Stimulated activated CD4-positive, alpha-beta T cell treated with anti-CD3 and anti-CD28 coated beads, TNF-alpha, amount 100 ng/mL, for 4 hours (primary cell): ENCODE measurements around the gene GATA5.

Experiments used
- DNase-seq, 3 experiments: peaks; one replicate each; pipeline ENCODE4 v3.0.0-alpha.2; 2020; ENCODE audit warnings: low read depth in 3 of 3

Gene GATA5

DNA sequence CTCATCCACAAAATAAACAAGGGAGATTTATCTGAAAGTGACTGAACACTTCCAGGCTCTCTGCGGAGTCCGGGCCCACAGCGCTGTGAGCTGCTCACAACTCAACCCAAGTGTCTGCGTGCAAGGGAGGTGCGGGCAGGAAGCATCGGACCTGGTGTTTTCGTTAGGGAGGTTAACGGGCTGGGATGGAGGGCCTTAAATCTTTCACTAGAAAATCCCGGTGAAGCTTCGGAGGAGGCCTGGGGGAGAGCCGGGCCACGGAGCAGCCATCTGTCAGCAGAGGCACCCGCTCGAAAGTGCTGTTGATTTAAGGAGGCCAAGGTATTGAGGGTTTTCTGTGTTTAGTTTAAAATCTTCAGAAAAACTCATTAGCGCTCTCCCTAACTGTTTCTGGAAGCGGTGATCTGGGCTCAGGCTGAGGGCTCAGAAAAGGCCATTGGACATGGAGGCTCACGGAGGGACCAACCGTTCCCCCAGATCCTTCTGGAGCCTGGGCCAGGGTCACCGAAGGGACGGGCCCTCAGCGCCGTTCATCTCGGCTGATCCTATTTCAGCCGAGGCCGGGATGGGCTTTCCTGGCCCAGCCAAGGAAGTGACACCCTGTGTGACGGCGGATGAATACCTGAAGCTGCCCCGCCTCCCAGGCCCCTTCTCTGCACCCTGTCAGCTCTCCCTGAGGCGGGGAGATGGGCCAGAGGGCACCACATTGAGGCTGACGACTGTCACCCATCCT lies 20.7 kb downstream of the GATA5 start:
- DNase-seq = no peak

DNA sequence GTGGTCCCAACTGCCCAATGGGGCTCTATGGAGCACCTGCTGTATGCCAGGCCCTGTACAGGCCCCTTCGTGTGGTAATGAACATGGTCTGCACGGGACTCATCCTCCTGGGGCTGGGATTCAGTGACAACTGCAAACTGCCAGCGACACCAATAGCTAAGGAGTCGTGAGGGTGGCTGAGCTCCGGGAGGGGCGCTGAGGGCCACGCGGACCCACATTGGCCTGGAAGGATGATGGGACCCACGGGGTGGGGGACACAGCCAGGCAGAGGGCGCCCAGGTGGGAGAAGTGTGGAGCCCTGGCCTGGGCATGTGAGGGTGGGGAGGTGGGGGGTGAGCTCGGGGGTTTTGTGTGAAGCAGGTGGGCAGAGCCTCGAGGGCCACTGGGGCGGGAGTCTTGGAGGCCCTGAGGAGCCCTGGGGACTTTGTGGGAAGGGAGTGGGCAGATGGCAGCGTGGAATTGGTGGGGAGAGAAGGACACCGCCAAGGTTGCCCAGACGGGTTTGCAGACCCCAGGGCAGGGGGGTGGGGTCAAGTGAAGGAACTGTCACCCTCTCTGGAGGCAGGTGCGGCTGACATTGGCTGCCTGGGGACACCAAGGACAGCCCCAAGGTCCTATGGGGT lies 22.5 kb downstream of the GATA5 start:
- DNase-seq = no peak

DNA sequence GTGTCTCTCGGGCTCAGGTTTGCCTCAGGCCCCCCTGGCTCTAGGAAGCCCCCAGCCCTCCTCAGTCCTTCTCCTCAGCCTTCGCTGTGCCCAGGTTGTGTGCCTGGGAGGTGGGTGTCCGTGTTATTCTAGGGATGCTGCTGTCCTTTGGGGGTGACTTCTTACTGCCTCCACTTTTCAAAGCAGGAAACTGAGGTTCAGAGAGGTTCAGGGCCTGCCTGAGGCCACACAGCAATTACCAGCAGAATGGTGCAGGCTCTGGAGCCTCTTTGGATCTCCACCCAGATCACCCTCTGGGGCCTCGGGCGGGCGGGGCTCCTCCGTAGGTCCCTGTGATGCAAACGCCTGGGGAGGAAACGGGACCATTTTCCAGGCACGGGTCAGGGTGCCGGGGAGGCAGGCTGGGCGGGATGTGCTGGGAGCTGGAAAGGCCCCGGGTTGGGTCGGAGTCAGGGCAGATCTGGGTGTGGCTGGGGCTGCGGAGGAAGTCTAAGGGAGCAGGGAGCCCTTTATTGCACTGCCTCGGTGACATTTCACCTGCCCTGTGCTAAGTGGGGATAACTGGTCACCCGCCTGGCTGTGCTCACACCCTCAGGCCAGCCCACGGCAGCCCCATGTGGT lies 23.2 kb downstream of the GATA5 start:
- DNase-seq = no peak

DNA sequence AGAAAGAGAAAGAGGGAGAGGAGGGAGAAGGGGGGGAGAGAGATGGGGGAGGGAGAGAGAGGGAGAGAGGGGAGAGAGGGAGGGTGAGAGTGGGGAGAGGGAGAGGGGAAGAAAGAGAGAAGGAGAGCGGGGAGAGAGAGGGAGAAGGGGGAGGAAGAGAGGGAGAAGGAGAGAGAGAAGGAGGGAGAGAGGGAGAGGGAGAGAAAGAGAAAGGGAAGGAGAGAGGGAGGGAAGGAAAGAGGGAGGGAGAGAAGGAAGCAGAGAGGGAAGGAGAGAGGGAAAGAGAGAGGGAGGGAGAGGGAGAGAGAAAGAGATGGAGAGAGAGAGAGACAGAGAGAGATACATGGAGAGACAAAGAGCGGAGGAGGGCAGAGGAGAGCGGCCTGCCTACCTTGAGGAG lies 23.8 kb downstream of the GATA5 start:
- DNase-seq = no peak

DNA sequence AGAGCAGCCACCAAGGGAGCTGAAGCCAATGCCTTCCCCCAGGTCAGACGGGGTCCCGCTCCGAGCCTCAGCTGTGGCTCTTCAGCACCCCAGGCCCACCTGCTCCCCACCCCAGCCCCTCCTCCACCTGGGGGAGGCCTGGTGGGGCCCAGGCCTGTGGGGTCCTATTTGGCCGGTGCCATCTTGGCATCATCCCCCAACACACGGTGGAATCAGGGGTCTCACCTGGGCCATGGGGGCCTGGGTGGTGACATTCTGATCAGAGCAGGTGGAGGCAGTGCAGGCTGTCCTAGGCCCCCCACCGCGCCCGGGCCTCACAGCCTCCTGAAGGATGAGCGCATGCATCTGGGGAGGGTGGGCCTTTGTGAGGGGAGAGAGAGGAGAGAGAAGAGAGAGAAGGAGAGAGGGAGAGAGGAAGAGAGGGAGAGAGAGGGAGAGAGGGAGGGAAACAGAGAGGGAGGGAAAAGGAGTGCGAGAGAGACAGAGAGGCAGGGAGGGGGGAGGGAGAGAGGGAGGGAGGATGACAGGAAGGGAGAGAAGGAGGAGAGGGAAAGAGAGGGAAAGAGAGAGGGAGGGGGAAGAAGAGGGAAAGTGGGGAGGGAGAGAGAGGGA lies 24.5 kb downstream of the GATA5 start:
- no peak for DNase-seq

DNA sequence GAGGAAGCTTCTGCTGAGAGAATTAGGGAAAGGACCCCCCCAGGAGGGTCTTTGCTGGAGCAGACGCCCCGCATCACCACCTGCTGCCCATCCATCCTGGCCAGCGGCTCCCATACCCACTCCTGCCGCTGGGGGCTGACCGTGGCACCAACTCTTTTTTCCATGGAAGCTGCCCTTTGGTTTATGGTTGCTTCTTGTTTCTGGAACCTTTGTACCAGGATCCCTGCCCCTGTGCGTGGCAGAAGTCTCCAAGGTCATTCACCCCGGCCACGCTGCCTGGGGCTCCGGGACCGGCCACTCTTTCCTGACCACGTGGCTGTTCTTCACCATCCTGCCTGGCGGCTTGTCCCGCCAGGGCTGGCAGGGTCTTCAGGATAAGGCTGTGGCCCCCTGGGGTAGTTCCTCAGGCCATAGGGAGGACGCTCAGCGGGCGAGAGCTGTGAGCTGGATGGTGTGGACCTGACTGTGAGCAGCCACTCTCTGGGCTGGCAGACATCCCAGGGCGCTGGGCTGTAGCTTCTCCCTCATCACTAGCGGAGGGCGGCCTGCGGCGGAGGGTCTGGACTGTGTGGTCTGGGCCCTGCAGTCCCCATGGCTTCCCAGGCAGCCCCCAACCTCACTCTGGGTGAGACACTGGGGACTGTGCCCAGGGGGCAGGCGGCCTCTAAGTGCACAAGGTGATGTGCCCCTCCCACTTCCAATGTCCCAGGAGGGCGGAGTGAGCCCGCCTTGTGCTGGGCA lies 25.7 kb downstream of the GATA5 start:
- no peak for DNase-seq

DNA sequence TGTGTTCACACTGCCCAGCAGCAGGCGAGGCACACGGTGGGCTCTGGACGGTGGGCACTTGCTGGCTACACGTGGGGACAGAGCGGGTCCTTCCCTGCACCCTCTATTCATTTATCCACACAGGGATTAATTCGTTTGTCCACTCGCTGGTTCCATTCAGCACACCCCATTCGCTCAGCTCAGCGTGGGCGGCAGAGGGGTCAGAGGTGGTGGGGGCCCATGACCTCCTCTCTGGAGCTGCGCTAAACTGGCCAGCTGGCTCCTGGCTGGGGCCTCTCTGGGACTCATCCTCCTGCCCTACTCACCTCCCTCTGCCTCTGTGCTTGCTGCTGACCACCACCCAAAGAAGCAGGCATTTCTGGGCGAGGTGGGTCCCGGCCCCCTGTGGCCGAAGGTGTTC lies 27.0 kb downstream of the GATA5 start:
- no peak for DNase-seq

DNA sequence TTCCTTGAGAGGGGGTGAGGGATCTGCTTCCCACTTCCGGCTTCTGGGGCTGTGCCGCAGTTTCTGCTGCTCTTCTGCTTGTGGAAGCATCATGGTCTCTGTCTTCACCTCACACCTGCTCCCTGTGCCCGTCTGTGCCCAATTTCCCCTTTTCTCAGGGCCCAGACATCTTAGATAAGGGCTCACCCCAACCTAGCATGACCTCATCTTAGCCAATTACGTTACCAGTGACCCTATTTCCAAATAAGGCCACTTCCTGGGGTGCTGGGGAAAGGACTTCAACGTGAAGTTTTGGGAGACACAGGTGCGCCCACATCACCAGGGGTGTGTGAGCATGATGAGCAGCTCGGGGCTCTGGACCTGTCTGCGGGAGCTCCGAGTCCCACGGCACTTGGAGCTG lies 27.8 kb downstream of the GATA5 start:
- no peak for DNase-seq

DNA sequence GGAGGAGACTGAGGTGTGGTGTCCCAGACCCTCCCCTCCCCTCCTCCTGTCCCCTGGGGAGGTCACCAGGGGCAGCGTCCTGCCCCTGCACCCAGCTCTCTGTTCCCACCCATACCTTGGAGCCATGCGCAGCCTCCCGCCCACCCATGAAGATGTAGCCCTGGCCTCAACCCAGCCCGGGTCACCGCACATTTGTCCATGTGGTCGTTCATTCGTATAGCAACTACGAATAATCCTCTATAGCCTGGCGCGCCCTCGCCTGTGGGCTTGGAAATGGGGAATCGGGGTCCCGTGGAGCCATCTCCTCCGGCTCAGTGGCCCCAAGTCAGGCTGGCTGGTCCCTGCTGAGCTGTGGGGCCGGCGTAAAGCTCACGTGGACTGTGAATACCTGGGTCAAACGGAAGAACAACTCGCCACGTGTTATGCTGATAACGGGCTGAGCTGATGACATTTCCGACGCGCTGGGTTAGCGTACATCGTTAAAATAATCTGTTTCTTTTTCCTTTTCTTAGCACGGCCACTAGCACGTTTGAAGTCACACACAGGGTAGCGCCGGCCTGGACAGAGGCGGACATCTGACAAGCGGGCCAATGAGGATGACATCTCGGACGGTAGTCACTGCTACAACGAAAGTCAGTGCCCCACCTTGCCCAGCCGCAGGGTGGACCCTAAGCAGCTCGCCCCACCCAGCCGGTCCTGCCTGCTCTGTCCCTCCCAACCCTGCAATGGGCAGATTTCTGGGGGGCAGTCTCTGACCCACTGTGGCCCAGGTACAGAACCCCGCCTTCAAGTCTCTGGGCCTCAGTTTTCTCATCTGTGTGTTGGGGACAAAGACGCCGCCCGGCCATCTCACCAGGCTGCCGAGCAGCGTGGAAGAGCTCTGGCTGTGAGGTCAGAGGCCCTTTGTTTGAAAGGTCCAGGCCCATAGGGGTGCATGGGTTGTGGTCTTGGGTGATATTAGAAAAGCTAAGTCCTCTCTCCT lies 28.6 kb downstream of the GATA5 start:
- DNase-seq = no peak

DNA sequence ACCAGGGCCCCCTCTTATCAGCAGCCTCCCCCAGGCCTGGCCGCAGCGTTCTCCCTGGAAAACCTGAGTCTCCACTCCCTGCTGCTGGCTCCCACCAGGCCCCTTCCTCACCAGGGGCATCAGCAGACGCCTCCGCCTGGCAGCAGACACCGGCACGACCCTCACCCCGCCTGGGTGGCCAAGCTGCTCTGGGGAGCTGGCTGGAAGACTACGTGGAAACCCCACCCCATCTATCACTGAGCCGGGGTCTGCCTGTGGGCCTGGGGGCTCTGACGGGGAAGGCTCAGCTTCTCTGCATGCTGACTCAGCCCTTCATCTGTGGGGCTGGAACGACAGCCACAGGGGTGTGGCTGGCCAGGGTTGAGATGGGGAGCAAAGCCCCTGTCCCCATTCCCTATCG lies 29.3 kb downstream of the GATA5 start:
- no peak for DNase-seq

DNA sequence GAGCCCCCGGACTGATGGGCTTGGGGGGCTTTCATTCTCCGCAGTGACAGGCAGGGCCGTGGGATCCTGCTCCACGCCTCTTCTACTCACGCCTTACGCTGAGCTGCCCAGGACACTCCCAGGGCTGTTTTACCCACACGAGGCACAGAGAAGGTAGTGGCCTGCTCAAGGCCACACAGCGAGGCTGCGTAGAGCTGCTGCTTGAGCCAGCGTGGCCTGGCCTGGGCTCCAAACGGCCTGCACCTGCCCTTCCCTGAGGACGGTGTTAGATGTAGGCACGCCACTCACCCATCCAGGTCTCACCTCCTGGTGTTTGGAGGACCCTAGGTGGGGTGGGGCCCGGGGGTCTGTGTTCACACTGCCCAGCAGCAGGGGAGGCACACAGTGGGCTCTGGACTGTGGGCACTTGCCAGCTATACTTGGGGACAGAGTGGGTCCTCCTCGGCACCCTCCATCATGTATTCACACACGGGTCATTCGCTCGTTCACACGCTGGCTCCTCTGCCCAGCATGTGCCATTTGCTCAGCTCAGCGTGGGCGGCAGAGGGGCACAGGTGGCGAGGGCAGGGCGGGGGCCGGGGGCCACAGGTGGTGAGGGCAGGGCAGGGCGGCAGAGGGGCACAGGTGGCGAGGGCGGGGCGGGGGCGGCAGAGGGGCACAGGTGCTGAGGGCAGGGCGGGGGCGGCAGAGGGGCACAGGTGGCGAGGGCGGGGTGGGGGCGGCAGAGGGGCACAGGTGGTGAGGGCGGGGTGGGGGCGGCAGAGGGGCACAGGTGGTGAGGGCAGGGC lies 30.0 kb downstream of the GATA5 start:
- DNase-seq = no peak

DNA sequence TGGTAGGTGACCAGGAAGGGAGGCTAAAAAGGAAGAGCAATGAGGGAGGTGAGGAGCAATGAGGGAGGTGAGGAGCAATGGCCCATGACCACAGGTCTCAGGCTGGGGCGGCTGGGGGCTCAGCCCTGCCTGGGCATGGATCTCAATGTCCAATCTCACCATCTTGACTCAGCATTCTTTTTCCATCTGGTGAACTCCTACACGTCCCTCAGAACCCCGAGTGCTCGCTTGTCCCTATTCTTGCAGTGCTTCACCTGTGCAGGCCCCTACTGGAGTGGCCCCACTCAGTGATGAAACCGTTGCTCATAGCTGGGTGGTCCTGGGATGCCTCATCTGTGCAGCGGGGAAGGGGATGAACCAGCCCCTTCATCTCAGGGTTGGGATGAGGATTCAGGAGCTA lies 31.5 kb downstream of the GATA5 start:
- no peak for DNase-seq

DNA sequence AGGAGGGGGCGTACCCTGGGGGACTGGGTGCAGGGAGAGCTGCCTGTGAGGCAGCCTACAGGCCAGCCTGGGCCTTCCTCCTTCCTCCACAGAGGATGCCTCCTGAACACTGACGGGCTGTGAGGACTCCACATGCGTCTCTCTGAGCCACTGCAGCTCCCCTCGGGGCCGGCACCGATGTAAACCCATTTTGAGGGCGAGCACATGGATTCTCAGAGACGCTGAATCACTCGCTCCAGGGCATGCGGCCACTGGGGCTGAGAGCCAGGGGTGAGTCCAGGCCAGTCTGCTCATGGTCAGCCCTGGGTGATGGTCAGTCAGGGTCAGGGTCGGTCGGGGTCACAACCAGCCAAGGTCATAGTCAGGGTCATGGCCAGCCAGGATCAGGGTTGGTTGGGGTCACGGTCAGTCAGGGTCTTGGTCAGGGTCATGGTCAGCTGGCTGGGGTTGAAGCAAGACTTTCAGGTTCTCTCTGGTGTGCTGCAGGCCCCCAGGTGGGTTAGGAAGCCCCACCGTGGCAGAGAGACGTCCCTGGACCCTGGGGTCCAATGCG lies 33.7 kb downstream of the GATA5 start:
- no peak for DNase-seq

DNA sequence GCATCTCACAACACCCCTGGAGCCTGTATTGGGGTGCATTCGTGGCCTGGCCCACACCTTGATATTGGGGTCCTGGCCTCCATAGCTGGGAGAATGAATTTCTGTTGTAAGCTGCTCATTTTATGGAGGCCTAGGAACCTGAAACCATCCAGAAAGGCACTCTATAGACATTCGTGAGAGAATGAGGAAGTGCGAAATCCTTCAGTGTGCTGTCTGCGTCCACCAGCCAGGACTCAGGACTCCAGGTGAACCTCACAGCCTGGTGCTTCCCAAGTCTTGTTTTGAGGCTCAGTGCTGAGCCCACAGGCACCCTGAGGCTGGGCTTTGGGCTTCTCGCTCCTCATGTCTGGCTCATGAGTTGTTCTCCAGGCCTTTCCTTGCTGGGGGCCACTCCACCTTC lies 36.6 kb downstream of the GATA5 start:
- DNase-seq = no peak

DNA sequence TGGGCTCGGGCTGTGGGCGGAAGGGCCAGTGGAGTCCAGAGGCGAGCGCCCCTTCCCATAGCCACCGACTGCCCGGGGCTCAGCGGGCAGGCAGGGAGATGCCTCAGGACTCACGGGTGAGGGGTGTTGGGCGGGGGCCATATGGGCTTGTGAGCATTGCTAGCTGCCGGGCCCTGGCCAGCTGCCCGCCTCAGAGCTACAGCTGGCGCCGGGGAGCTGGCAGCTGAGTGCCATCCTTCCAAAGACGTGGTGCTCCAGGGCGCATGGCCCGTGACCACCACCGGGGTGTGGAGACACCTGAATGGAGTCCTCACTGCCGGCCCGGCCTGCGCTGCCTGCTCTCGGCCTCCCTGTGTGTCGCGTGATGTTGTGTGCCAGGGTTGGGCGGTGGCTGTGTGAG lies 37.9 kb downstream of the GATA5 start:
- no peak for DNase-seq

DNA sequence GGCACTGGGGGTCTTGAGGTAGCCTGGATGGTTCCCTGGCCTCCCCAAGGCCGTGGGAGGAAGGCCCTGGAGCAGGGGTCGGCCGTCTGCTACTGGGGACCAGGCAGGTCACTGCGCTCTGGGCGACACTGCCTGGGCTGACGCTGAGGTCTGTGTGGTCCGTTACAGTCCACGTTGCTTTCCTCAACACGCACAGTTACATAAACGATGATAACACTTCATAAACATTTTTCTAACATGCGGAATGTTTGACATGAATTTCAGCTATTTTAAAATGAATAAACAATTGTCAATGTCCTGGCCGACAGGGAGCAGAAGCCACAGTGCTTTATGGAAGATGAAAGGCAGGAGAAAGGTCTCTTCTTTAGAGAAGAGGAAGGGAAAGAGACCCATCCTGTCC lies 38.3 kb downstream of the GATA5 start:
- DNase-seq = no peak

DNA sequence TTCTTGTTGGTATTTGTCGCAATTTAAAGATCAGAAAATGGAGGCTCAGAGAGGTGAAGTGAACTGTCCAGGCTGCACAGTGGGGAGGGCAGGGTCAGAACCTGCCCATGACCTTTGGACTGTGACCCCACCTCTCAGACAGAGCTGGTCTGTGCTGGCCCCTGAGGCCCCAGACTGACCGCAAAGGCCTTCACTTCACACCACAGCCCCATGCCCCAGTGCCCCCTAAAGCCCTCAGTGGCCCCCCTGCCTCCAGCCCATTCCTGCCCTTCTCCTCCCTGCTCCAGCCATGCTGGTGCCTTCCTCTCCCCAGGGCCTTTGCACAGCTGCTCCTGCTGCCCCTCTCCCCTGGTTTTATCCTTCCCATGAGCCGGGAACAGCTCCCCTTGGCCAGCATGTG lies 39.1 kb downstream of the GATA5 start:
- DNase-seq = no peak

DNA sequence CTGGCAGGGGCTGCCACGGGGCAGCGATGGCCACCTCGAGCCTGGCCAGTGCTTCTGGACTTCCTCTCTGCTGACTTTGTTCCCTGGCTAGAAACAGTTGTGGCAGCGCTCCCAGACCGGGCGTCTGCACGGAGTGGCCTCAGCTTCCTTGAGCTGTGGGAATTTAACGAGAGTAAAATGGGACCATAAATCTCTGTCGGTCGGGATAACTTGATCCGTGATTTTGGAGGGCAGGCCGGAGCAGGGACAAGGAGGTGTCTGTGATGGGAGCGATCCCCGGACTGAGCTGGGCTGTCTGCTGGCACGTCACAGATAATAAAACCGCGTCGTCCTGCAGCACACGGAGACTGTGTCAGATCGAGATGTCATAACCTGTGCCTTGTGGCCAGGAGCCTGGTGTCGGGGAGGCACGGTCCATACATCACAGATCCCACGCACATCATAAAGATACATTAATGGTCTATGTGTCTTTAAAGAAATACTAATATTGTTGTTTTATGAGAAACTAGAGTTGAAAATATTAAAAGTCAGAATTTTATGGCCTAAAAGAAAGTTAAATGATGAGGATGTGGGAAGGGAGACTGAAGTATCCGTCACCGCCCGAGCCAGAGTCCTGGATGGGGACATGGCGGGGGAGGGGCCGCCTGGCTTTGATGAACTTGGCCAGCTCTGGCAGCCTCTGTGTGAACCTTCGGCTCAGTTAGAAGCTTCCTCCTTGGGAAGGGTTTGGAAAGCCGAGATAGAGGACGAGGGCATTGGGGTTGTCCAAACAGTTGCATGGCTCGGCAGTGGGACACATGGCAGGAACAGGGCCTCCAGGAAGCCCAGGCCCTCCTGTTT lies 41.9 kb downstream of the GATA5 start:
- no peak for DNase-seq

DNA sequence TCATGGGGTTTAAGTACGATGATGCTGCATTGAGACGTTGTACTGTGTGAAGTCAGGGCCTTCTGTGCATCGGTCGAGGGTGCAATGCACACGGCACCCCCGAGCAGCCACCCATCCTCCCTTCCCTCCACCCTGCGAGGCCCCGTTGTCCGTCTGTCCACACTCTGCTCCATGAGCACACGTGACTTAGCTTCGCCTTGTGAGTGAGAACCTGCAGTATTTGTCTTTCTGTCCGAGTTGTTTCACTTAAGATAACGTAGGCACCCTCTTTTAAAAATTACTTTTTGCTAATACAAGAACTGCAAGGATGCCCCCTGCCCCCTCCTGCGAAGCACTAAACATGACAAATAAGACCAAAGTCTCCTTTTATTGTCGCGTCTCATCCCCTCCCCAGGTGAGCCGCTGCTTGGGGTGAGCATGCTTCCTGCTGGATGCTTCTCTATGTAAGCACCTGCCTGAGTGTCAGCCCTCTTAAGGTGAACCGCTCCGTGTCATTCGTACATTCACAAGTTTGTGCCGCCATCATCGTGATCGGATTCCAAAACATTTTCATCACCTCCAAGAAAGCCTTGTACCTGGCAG lies 44.8 kb downstream of the GATA5 start:
- DNase-seq = no peak
